Glutamatergic neuron (in vitro differentiated cells): Measurements from ENCODE around the gene TNFRSF4. TPM values are rescaled to one million over a fixed set of nuclear protein-coding genes. Genes with fewer than 3 reads are reported as not detected.
"Not testable (repeated sequence)": the region's sequence is repeated elsewhere in the genome, so short reads cannot be mapped to it uniquely, and the experiment has no call there.

ENCODE experiments used
- DNase-seq: peaks from one replicate; pipeline ENCODE4 v3.0.0; 2022
- H3K27ac Mint-ChIP-seq: one replicate; pipeline ENCODE4 v1.8.0; 2020; ENCODE audit warnings: mild to moderate bottlenecking, mixed read lengths, inconsistent platforms; ENCODE audit not compliant: unreplicated experiment
- H3K27me3 Mint-ChIP-seq: one replicate; pipeline ENCODE4 v1.8.0; 2020; ENCODE audit warnings: mild to moderate bottlenecking, moderate library complexity, mixed read lengths, inconsistent platforms; ENCODE audit not compliant: unreplicated experiment
- H3K36me3 Mint-ChIP-seq: one replicate; pipeline ENCODE4 v1.8.0; 2020; ENCODE audit warnings: mild to moderate bottlenecking, mixed read lengths, inconsistent platforms; ENCODE audit not compliant: unreplicated experiment
- H3K4me1 Mint-ChIP-seq: one replicate; pipeline ENCODE4 v1.8.0; 2020; ENCODE audit warnings: mild to moderate bottlenecking, low read depth, mixed read lengths, inconsistent platforms; ENCODE audit not compliant: unreplicated experiment
- H3K4me3 Mint-ChIP-seq: one replicate; pipeline ENCODE4 v1.8.0; 2020; ENCODE audit warnings: mild to moderate bottlenecking, mixed read lengths, inconsistent platforms; ENCODE audit not compliant: unreplicated experiment
- H3K9me3 Mint-ChIP-seq: one replicate; pipeline ENCODE4 v1.8.0; 2020; ENCODE audit warnings: mild to moderate bottlenecking, moderate library complexity, mixed read lengths, inconsistent platforms; ENCODE audit not compliant: unreplicated experiment
- total RNA-seq: library from RNA; stranded (reverse); fragmentation: NEBNext Ultra II Directional; extraction: Animal tissue kit (Norgen Biotek cat#: 25700); gene quantifications from one replicate; pipeline ENCODE4 v1.2.1, GENCODE V29; 2021; ENCODE audit not compliant: unreplicated experiment
- TF ChIP-seq, protein P1 (sequence below): fragments of 200-600 bp; sonication (generic); IDR thresholded peaks from one replicate; pipeline ENCODE4 v1.5.0; 2021; ENCODE audit not compliant: partially characterized antibody, unreplicated experiment

Gene TNFRSF4
- total RNA-seq, 1 donor from 2014 or later, result 0.29 TPM

DNA sequence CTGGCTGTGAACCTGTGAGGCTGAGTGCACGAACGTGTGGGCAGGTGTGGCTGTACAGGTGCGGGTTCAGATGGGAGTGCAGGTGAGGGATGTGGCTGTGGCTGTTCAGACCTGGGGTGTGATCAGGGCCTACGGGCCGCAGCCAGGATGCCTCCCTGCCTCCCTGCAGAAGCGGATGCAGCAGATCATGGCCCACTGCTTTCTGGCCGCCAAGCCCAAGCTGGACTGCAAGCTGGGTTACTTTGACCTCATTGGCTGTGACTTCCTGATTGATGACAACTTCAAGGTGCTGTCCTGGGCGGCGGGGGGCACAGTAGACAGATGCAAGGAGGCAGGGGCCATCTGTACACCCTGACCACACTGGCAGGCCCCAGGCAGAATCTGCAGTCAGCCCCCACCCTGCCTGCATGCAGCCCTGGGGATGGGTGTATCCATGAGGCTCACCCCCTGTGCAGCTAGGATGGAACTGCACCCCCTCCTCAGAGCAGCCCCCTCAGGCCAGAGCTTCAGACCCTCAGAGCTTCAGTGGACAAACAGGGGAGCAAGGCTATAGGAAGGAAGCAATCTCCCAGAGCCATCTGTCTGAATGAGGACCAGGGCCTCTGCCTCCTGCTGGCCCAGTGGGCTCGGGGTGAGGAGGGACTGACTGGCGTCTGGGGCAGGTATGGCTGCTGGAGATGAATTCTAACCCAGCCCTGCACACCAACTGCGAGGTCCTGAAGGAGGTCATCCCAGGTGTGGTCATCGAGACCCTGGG, 17.3 kb downstream of the TNFRSF4 start:
- TF ChIP-seq, protein P1, sequence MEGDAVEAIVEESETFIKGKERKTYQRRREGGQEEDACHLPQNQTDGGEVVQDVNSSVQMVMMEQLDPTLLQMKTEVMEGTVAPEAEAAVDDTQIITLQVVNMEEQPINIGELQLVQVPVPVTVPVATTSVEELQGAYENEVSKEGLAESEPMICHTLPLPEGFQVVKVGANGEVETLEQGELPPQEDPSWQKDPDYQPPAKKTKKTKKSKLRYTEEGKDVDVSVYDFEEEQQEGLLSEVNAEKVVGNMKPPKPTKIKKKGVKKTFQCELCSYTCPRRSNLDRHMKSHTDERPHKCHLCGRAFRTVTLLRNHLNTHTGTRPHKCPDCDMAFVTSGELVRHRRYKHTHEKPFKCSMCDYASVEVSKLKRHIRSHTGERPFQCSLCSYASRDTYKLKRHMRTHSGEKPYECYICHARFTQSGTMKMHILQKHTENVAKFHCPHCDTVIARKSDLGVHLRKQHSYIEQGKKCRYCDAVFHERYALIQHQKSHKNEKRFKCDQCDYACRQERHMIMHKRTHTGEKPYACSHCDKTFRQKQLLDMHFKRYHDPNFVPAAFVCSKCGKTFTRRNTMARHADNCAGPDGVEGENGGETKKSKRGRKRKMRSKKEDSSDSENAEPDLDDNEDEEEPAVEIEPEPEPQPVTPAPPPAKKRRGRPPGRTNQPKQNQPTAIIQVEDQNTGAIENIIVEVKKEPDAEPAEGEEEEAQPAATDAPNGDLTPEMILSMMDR, result no peak
- H3K27ac Mint-ChIP-seq, result no peak overlapping the region
- H3K4me1 Mint-ChIP-seq, result no peaks in the 10 kb centered on the region
- DNase-seq, result peak; percentile 22
- H3K4me3 Mint-ChIP-seq, result no peak overlapping the region
- peaks cover 14% of the 10 kb centered on the region for H3K36me3 Mint-ChIP-seq
- peaks cover 5% of the 10 kb centered on the region for H3K27me3 Mint-ChIP-seq
- peaks cover 7% of the 10 kb centered on the region for H3K9me3 Mint-ChIP-seq

- not testable (repeated sequence) for DNase-seq, H3K4me1 Mint-ChIP-seq, H3K27ac Mint-ChIP-seq, H3K9me3 Mint-ChIP-seq, H3K27me3 Mint-ChIP-seq, H3K4me3 Mint-ChIP-seq
- peaks cover 14% of the 10 kb centered on the region for H3K36me3 Mint-ChIP-seq
These were observed 18.2 kb downstream of the TNFRSF4 start for GRCh38 chr1:1195726-1196125.

GRCh38 chr1:1194723-1195122, 19.2 kb downstream of the TNFRSF4 start:
- DNase-seq, result no peak
- peaks cover 14% of the 10 kb centered on the region for H3K36me3 Mint-ChIP-seq
- H3K4me3 Mint-ChIP-seq, result no peak overlapping the region
- TF ChIP-seq, protein P1, result no peak
- peaks cover 5% of the 10 kb centered on the region for H3K27me3 Mint-ChIP-seq
- peaks cover 9% of the 10 kb centered on the region for H3K9me3 Mint-ChIP-seq
- no peaks in the 10 kb centered on the region for H3K4me1 Mint-ChIP-seq
- no peak overlapping the region for H3K27ac Mint-ChIP-seq

- peaks cover 11% of the 10 kb centered on the region for H3K9me3 Mint-ChIP-seq
- no peak overlapping the region for H3K4me3 Mint-ChIP-seq
- no peak for DNase-seq
- H3K27me3 Mint-ChIP-seq, result peaks cover 5% of the 10 kb centered on the region
- H3K36me3 Mint-ChIP-seq, result peaks cover 14% of the 10 kb centered on the region
- H3K4me1 Mint-ChIP-seq, result no peaks in the 10 kb centered on the region
- no peak overlapping the region for H3K27ac Mint-ChIP-seq
- TF ChIP-seq, protein P1, result no peak
These were observed 22.2 kb downstream of the TNFRSF4 start for GRCh38 chr1:1191734-1192133.

DNA sequence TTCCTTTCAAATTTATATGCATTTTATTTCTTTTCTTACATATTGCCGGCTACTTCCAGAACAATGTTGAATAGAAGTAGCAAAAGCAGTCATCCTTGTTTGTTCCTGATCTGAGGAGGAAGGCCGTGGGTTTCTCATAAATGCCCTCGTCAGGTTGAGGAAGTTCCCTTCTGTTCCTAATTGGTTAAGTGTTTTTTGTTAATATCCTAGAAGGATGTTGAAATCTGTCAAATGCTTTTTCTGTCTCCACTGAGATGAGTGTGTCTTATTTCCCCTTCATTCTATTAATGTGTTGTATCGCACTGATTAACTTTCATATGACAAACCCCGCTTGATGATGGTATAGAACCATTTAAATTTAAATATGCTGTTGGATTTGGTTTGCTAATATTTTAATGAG, 24.8 kb downstream of the TNFRSF4 start:
- H3K27ac Mint-ChIP-seq, result no peak overlapping the region
- TF ChIP-seq, protein P1, result no peak
- no peaks in the 10 kb centered on the region for H3K4me1 Mint-ChIP-seq
- H3K27me3 Mint-ChIP-seq, result no peaks in the 10 kb centered on the region
- DNase-seq, result no peak
- no peak overlapping the region for H3K4me3 Mint-ChIP-seq
- peaks cover 6% of the 10 kb centered on the region for H3K36me3 Mint-ChIP-seq
- H3K9me3 Mint-ChIP-seq, result peaks cover 9% of the 10 kb centered on the region
